IMR-90 (cell line): ENCODE data around the gene MIPEP. TPM values are rescaled to one million over a fixed set of nuclear protein-coding genes. Genes with fewer than 3 reads are reported as not detected.

ENCODE experiments used
- ATAC-seq: fragments of 200-7000 bp; cut with Tn5 transposase; 2 replicates; pipeline ENCODE4 v1.9.1; 2020; ENCODE audit warnings: low read depth, mild to moderate bottlenecking, moderate library complexity
- BruUV-seq: library from RNA; stranded (reverse); fragments of 400-500 nt; replicated peaks from 2 replicates; lab custom pipeline; 2021; lab: Mats Ljungman, UMichigan
- CTCF ChIA-PET: fragments of 300-600 bp; formaldehyde crosslinking; extraction: SDS; loops from one replicate; lab custom pipeline; 2021; ENCODE audit warnings: antibody characterized with exemption; lab: Yijun Ruan, JAX
- POLR2A ChIA-PET: fragments of 300-600 bp; sonication (Branson Sonifier 250); formaldehyde crosslinking; loops from one replicate; lab custom pipeline; 2022; ENCODE audit warnings: antibody characterized with exemption; ENCODE audit not compliant: unreplicated experiment; lab: Charles Lee
- DNase-seq: peaks from one replicate; pipeline ENCODE4 v3.0.0; 2013
- H2AFZ ChIP-seq: replicated peaks from 2 replicates; pipeline ENCODE3; 2013; ENCODE audit warnings: low read length, mild to moderate bottlenecking; ENCODE audit not compliant: poor library complexity
- H2AK5ac ChIP-seq: 2 replicates; pipeline ENCODE4 v1.6.1; 2013; ENCODE audit warnings: low read depth, low read length, inconsistent platforms
- H2AK9ac ChIP-seq: replicated peaks from 2 replicates; pipeline ENCODE3; 2013; ENCODE audit warnings: mild to moderate bottlenecking, low read depth, low read length, moderate library complexity; ENCODE audit not compliant: poor library complexity
- H2BK120ac ChIP-seq: 2 replicates; pipeline ENCODE4 v1.6.1; 2013; ENCODE audit warnings: low read depth, low read length, inconsistent platforms
- H2BK15ac ChIP-seq: 3 replicates; pipeline ENCODE4 v1.6.1; 2013; ENCODE audit warnings: low read depth, low read length, inconsistent platforms
- H2BK20ac ChIP-seq: 2 replicates; pipeline ENCODE4 v1.6.1; 2013; ENCODE audit warnings: low read depth, mild to moderate bottlenecking, inconsistent platforms, low read length, moderate library complexity
- H2BK5ac ChIP-seq: 2 replicates; pipeline ENCODE4 v1.6.1; 2013; ENCODE audit warnings: mild to moderate bottlenecking, low read depth, low read length, inconsistent platforms; ENCODE audit not compliant: poor library complexity, severe bottlenecking
- H3K14ac ChIP-seq: replicated peaks from 2 replicates; pipeline ENCODE4 v1.6.1; 2013; ENCODE audit warnings: low read depth, low read length, inconsistent platforms
- H3K18ac ChIP-seq: 2 replicates; pipeline ENCODE4 v1.6.1; 2013; ENCODE audit warnings: low read depth, low read length, control low read depth
- H3K23ac ChIP-seq: 2 replicates; pipeline ENCODE4 v1.6.1; 2013; ENCODE audit warnings: low read depth, low read length, inconsistent platforms
- H3K27ac ChIP-seq: 2 replicates; pipeline ENCODE4 v1.5.1; 2013; ENCODE audit warnings: mild to moderate bottlenecking, control low read depth, low read length; ENCODE audit not compliant: insufficient read depth
- H3K27me3 ChIP-seq: 2 replicates; pipeline ENCODE4 v1.6.1; 2013; ENCODE audit warnings: low read length; ENCODE audit not compliant: control insufficient read depth, insufficient read depth
- H3K36me3 ChIP-seq: 2 replicates; pipeline ENCODE4 v1.6.1; 2013; ENCODE audit warnings: low read length, mixed read lengths; ENCODE audit not compliant: control insufficient read depth, insufficient read depth
- H3K4ac ChIP-seq: 2 replicates; pipeline ENCODE4 v1.6.1; 2013; ENCODE audit warnings: low read depth, low read length, inconsistent platforms
- H3K4me1 ChIP-seq: 2 replicates; pipeline ENCODE4 v1.6.1; 2013; ENCODE audit warnings: low read length, mixed read lengths; ENCODE audit not compliant: control insufficient read depth, insufficient read depth
- H3K4me2 ChIP-seq: 2 replicates; pipeline ENCODE4 v1.6.1; 2013; ENCODE audit warnings: low read depth, mild to moderate bottlenecking, control low read depth, low read length, moderate library complexity
- H3K4me3 ChIP-seq: 2 replicates; pipeline ENCODE4 v1.5.1; 2013; ENCODE audit warnings: low read depth, mild to moderate bottlenecking, control low read depth, low read length, moderate library complexity; ENCODE audit not compliant: insufficient read depth
- H3K56ac ChIP-seq: 2 replicates; pipeline ENCODE4 v1.6.1; 2013; ENCODE audit warnings: low read length, inconsistent platforms; ENCODE audit not compliant: insufficient read depth; ENCODE audit errors: extremely low read depth
- H3K79me1 ChIP-seq, 2 experiments: 2 replicates each; pipeline ENCODE4 v1.6.1; 2013; ENCODE audit warnings: low read length in 2 of 2, inconsistent platforms in 1 of 2, low read depth in 1 of 2
- H3K9ac ChIP-seq: 2 replicates; pipeline ENCODE4 v1.6.1; 2013; ENCODE audit warnings: low read depth, low read length, control low read depth
- H3K9me1 ChIP-seq: 2 replicates; pipeline ENCODE4 v1.6.1; 2013; ENCODE audit warnings: low read length, inconsistent platforms; ENCODE audit not compliant: insufficient read depth
- H3K9me3 ChIP-seq: 2 replicates; pipeline ENCODE4 v1.6.1; 2013; ENCODE audit warnings: low read length; ENCODE audit not compliant: control insufficient read depth, insufficient read depth
- H4K20me1 ChIP-seq: 2 replicates; pipeline ENCODE4 v1.6.1; 2013; ENCODE audit warnings: low read length, inconsistent platforms; ENCODE audit not compliant: insufficient read depth
- H4K5ac ChIP-seq: 2 replicates; pipeline ENCODE4 v1.6.1; 2013; ENCODE audit warnings: mild to moderate bottlenecking, low read depth, low read length, control low read depth
- H4K8ac ChIP-seq, 2 experiments: 2 replicates each; pipeline ENCODE4 v1.6.1; 2013; ENCODE audit warnings: low read depth in 2 of 2, low read length in 2 of 2, control low read depth in 1 of 2, inconsistent platforms in 1 of 2
- H4K91ac ChIP-seq: 2 replicates; pipeline ENCODE4 v1.6.1; 2013; ENCODE audit warnings: low read depth, low read length, inconsistent platforms; ENCODE audit not compliant: insufficient read depth
- BHLHE40 ChIP-seq: fragments of 150-350 bp; IDR thresholded peaks from 2 replicates; pipeline ENCODE4 v1.6.1; 2016; ENCODE audit warnings: mild to moderate bottlenecking, low read depth, low read length
- CEBPB ChIP-seq: IDR thresholded peaks from 2 replicates; pipeline ENCODE4 v1.6.1; 2012; ENCODE audit warnings: low read depth, low read length, improper control_type of control experiment
- CHD1 ChIP-seq: IDR thresholded peaks from 2 replicates; pipeline ENCODE4 v1.6.1; 2012; ENCODE audit warnings: low read depth, low read length, improper control_type of control experiment
- CTCF ChIP-seq: conservative IDR thresholded peaks from 2 replicates; pipeline ENCODE4 v1.5.1; 2012; ENCODE audit warnings: mild to moderate bottlenecking, low read depth, low read length, improper control_type of control experiment
- FOS ChIP-seq: fragments of 150-350 bp; IDR thresholded peaks from 2 replicates; pipeline ENCODE4 v1.6.1; 2016; ENCODE audit warnings: low read depth, low read length
- MAFK ChIP-seq: IDR thresholded peaks from 2 replicates; pipeline ENCODE4 v1.6.1; 2012; ENCODE audit warnings: low read depth, low read length, improper control_type of control experiment
- MAZ ChIP-seq: IDR thresholded peaks from 2 replicates; pipeline ENCODE4 v1.6.1; 2012; ENCODE audit warnings: low read depth, mild to moderate bottlenecking, low read length, improper control_type of control experiment, moderate library complexity, borderline replicate concordance
- MXI1 ChIP-seq: IDR thresholded peaks from 2 replicates; pipeline ENCODE4 v1.6.1; 2012; ENCODE audit warnings: low read depth, mild to moderate bottlenecking, low read length, moderate library complexity, borderline replicate concordance
- NFE2L2 ChIP-seq: fragments of 150-350 bp; IDR thresholded peaks from 2 replicates; pipeline ENCODE4 v1.6.1; 2016; ENCODE audit warnings: low read depth, mild to moderate bottlenecking, low read length
- POLR2A ChIP-seq: IDR thresholded peaks from 2 replicates; pipeline ENCODE4 v1.6.1; 2012; ENCODE audit warnings: mild to moderate bottlenecking, low read depth, low read length
- RAD21 ChIP-seq: IDR thresholded peaks from 2 replicates; pipeline ENCODE4 v1.6.1; 2012; ENCODE audit warnings: low read length, improper control_type of control experiment
- RCOR1 ChIP-seq: IDR thresholded peaks from 2 replicates; pipeline ENCODE4 v1.6.1; 2012; ENCODE audit warnings: mild to moderate bottlenecking, low read length, improper control_type of control experiment; ENCODE audit not compliant: insufficient replicate concordance
- RFX5 ChIP-seq: IDR thresholded peaks from 2 replicates; pipeline ENCODE4 v1.8.0; 2012; ENCODE audit warnings: low read depth, mild to moderate bottlenecking, low read length, moderate library complexity
- SMC3 ChIP-seq: fragments of 150-350 bp; IDR thresholded peaks from 2 replicates; pipeline ENCODE4 v1.6.1; 2016; ENCODE audit warnings: low read depth, mild to moderate bottlenecking, antibody characterized with exemption, low read length, moderate library complexity
- WGBS, 2 experiments: methylation state at CpG; one replicate each; pipeline versions ENCODE4 v1.1.5 to v1.1.7; 2013; ENCODE audit warnings: missing lambda C conversion rate in 2 of 2; ENCODE audit not compliant: insufficient read length in 1 of 2; ENCODE audit errors: extremely low coverage in 2 of 2; 5-methylcytosine and 5-hydroxymethylcytosine counted together
- dilution Hi-C: fragments of 300-500 bp; cut with HindIII; formaldehyde crosslinking; loops from one replicate; pipeline ENCODE4 v1.14.3; 2018; ENCODE audit warnings: low sequenced_read_pairs; ENCODE audit not compliant: unreplicated experiment
- in situ Hi-C: fragments of 300-500 bp; cut with MboI; formaldehyde crosslinking; loops from 3 replicates; pipeline ENCODE4 v1.14.3; 2019; ENCODE audit warnings: low sequenced_read_pairs, inconsistent platforms, mixed read lengths
- intact Hi-C: fragments of 100-400 bp; cut with micrococcal nuclease; formaldehyde crosslinking; loops from 2 replicates; pipeline ENCODE4 v1.10.0; 2022
- polyA plus RNA-seq, 3 experiments: library from polyadenylated mRNA; depleted of rRNA; stranded (reverse); fragments of >200 nt; gene quantifications; 2 replicates each; pipeline ENCODE4 v1.2.3, GENCODE V29; 2012; ENCODE audit warnings: low replicate concordance in 1 of 3
- total RNA-seq: library from RNA; depleted of rRNA; stranded (reverse); fragments of >200 nt; gene quantifications from 2 replicates; pipeline ENCODE4 v1.2.3, GENCODE V29; 2012
- TF ChIP-seq, protein P1 (sequence below): fragments of 150-350 bp; IDR thresholded peaks from 2 replicates; pipeline ENCODE4 v1.6.1; 2016; ENCODE audit warnings: low read depth, mild to moderate bottlenecking, low read length, moderate library complexity, borderline replicate concordance
- TF ChIP-seq, protein P2 (sequence below): fragments of 150-350 bp; IDR thresholded peaks from 2 replicates; pipeline ENCODE4 v1.6.1; 2017; ENCODE audit warnings: mild to moderate bottlenecking, antibody characterized with exemption, low read length, low read depth

MIPEP gene
- total and polyA plus RNA-seq, 2 of the 4 experiments (the other 2 are of a cell fraction), result 15.0 to 21.5 TPM

DNA sequence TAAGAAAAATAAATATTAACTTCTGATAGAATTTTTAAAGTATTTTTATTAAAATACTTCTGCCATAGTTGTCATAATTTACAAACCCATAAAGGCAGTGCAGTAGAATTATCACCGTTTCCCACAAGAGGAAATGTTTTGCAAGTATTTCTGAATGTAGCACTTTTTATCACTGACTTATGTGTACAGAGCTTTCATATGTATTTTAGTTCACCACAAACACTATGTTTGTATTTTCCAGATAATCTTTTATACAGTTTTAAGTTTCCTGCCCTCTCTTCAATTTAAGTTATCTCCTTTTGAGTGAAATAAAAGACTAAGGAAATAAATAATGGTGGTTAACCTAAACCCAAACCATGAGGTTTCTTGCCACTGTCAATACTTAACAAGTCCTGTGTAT, 24.2 kb downstream of the MIPEP start:
- ChIA-PET POLR2A (no interaction called here), CTCF (no interaction called here)
- Histone ChIP-seq H3K27me3 (no peaks in the 10 kb centered on the region), H4K8ac (no peak overlapping the region), H2BK5ac (no peak overlapping the region), H4K5ac (no peak overlapping the region), H3K79me1 (peaks cover 4 to 17% of the 10 kb centered on the region in 2 experiments; a peak in 2 of 4 replicates), H2AK9ac (no peak overlapping the region), H3K14ac (no peak overlapping the region), H3K18ac (no peak overlapping the region), H3K9me3 (no peaks in the 10 kb centered on the region), H2AK5ac (no peak overlapping the region), H3K56ac (no peak overlapping the region), H2BK120ac (no peak overlapping the region), H3K4me2 (no peak overlapping the region), H3K9me1 (peaks cover 22% of the 10 kb centered on the region), H2BK15ac (no peak overlapping the region), H3K9ac (no peak overlapping the region), H2AFZ (no peak overlapping the region), H3K4ac (no peak overlapping the region), H3K23ac (no peak overlapping the region), H4K20me1 (no peaks in the 10 kb centered on the region), H4K91ac (no peak overlapping the region), H2BK20ac (no peak overlapping the region), H3K36me3 (peaks cover 4% of the 10 kb centered on the region; the same call in 1 of the 2 replicates), H3K4me1 (peaks cover 17% of the 10 kb centered on the region), H3K27ac (no peak overlapping the region), H3K4me3 (no peak overlapping the region)
- BruUV-seq, result no TSS peak
- WGBS, 2 experiments, result no CpG with 5 or more reads among the region's 1 CpG
- in situ Hi-C loops, result loop anchor here (5.0 to 10.0 kb wide), 2 partner anchors 280 to 398 kb away; no protein-coding TSS in a partner anchor
- intact Hi-C loops, result loop anchor here (5.0 kb wide), 2 partner anchors 68 to 188 kb away; no protein-coding TSS in a partner anchor
- dilution Hi-C loops, result no loop called here
- no peak for ATAC-seq
- TF ChIP-seq CEBPB, result no peak
- TF ChIP-seq MXI1, result no peak
- no peak for TF ChIP-seq BHLHE40
- TF ChIP-seq, protein P1, sequence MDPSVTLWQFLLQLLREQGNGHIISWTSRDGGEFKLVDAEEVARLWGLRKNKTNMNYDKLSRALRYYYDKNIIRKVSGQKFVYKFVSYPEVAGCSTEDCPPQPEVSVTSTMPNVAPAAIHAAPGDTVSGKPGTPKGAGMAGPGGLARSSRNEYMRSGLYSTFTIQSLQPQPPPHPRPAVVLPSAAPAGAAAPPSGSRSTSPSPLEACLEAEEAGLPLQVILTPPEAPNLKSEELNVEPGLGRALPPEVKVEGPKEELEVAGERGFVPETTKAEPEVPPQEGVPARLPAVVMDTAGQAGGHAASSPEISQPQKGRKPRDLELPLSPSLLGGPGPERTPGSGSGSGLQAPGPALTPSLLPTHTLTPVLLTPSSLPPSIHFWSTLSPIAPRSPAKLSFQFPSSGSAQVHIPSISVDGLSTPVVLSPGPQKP, result no peak
- no peak for TF ChIP-seq CTCF
- TF ChIP-seq MAZ, result no peak
- TF ChIP-seq POLR2A, result no peak
- no peak for TF ChIP-seq RCOR1
- TF ChIP-seq SMC3, result no peak
- no peak for TF ChIP-seq MAFK
- TF ChIP-seq NFE2L2, result no peak
- no peak for TF ChIP-seq RAD21
- TF ChIP-seq, protein P2, sequence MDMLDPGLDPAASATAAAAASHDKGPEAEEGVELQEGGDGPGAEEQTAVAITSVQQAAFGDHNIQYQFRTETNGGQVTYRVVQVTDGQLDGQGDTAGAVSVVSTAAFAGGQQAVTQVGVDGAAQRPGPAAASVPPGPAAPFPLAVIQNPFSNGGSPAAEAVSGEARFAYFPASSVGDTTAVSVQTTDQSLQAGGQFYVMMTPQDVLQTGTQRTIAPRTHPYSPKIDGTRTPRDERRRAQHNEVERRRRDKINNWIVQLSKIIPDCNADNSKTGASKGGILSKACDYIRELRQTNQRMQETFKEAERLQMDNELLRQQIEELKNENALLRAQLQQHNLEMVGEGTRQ, result no peak
- no peak for TF ChIP-seq FOS
- TF ChIP-seq RFX5, result no peak
- TF ChIP-seq CHD1, result no peak
- DNase-seq, result peak; percentile 19
